NCI-H748 treated with DMSO at 0.1 percent for 48 hours (cell line): ENCODE data around the gene PRKCH.

ENCODE experiments used
- DNase-seq: peaks from one replicate; lab custom pipeline; 2025; lab: John Stamatoyannopoulos, UW

Gene PRKCH

DNA sequence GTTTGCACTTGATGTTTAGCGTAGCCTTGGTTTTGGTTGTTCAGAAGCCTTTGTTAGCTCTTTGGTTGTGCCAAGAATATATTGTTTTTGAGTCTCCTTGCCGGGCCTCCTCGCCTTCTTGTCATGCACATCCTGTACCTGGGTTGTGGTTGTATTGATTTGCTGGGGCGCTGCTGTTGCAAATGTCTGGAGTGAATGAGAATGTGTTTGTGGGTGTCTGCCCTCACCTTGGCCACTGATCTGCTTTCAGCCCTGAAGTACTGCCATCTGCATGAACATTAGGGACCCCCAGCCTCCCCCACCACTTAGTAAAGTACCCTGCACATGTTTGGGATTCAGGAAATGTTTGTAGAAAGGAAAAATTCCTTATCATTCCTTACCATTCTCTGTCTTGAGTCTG lies 16.5 kb downstream of the PRKCH start:
- no peak for DNase-seq

DNA sequence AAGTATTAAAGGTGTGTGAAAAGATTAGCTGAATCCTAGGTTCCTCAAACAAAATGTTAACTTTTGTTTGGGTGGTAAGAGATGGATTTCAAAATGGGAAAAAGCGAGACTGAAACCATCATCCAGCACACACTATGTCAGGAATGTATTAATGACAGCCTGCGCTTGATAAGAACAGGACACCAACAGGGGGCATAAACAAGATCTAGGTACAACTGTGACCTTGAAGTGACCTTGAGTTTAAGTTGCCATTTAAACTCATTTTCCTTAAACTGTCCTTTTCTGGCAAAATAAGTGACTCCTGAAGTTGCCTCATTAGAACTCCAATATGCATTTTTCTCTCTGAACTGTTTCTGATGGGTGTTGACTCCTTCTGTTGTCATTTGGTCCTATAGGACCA lies 17.1 kb downstream of the PRKCH start:
- no peak for DNase-seq

DNA sequence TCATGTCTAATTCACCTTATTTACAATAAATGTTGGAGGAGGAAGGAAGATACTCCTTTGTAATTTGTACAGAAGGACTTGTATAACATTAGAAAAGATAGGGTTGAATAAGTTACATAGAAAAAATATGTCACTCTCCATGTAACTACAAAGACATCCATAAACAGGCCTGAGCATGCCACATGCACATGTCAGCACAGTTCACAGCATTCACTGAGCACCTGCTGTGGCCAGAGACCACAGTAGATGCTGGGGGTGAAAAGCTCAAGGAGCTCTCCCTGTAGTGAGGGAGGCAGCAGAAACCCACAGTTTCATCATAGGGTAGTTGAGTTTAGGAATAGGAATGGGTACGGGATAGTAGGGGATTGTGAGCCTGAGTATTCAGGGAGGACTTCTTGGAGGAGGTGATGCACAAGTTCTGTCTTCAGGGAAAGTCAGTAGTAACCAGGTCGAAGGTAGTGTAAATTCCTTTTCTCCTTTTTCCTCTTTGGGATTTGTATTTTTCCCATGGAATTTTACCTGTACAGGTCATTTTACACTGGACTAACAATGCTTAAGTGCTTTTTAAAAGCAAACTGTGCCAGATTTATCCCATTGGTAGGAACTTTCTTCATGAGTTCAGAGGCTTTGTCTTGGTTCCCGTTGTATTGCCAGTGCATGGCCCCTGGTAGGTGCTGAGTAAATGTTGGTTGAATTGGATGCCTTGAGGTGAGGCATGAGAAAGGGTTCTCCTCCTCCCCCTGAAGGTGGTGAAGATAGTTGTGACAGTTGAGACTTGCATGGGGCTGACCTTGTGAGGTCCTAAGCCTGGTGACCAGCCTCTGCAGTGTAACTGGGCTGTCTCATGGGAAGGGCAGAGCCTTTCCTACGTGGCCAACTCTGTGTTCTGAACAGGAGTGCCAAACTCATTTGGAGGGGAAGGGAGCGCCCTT lies 20.2 kb downstream of the PRKCH start:
- no peak for DNase-seq

DNA sequence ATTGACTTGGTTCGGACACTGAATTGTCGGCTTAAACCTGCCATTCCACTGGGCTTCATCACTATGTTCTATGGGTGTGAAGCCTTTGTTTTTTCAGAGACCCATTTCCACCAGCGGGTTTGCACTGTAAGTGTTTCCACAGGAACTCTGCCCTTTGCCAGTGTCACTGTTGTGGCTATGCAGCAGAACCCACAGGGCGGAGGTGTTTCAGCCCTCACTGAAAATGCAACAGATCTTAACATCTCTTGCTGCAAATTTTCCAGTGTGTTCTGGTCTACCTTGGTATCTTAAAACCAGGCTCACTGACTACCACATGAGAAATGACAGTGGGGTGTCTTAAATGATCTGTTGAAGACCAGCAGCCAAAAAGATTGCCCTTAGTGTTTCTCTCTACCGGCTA lies 21.1 kb downstream of the PRKCH start:
- no peak for DNase-seq

DNA sequence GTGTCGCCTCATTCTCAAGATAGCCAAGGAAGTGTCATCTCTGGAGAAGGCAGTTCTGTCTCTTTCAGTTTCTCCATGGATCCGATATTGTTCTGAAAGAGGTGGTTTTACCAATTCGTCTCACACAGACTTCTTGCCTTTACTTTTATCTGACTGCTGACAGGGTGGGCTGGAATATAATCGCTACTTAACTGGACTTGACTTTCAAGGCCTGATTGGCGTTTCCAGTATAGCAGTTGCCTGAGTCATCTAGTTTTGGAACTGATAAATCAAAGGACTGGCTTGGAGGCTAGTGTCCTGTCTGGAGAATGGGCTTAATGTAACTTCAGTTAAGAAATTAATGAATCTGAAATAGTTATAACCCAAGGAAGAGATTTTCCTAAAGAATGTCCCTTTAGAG lies 21.6 kb downstream of the PRKCH start:
- DNase-seq: no peak

DNA sequence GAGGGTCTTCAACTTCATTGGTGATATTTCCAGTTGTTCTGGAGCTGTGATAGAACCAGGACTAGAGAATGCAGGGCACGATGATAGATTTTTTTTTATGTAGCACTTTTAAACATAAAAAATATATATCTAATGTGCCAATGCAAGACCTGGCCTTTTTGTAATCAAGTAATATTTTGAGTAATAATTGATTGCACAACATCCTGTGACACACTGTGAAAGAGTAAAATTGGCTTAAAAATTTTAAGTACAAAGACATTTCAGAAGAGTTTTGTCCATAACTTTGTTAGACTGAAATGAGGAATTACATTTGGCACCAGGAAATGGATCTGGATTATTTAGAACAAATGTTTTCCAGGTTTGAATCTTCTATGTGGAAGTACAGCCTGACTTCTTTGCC lies 22.1 kb downstream of the PRKCH start:
- DNase-seq: no peak

DNA sequence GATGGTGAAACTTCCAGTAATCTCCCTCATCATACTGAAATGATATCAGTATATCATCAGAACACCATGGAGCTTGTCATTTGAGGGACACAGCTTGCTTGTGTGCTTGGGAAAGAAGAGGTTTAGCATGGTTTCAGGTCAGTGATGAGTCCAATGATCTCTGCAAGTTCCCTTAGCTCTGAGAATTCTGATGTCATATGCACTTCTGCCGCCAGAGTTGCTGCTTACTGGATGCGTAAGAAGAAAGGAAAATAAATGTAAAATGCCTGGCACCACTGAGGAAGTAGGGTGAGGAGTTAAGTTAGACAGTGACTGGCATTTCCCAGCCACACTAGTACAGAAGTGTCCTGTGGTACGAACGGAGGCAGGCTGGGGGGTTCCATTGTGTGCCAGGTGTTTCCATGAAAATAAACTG lies 22.6 kb downstream of the PRKCH start:
- DNase-seq: no peak

DNA sequence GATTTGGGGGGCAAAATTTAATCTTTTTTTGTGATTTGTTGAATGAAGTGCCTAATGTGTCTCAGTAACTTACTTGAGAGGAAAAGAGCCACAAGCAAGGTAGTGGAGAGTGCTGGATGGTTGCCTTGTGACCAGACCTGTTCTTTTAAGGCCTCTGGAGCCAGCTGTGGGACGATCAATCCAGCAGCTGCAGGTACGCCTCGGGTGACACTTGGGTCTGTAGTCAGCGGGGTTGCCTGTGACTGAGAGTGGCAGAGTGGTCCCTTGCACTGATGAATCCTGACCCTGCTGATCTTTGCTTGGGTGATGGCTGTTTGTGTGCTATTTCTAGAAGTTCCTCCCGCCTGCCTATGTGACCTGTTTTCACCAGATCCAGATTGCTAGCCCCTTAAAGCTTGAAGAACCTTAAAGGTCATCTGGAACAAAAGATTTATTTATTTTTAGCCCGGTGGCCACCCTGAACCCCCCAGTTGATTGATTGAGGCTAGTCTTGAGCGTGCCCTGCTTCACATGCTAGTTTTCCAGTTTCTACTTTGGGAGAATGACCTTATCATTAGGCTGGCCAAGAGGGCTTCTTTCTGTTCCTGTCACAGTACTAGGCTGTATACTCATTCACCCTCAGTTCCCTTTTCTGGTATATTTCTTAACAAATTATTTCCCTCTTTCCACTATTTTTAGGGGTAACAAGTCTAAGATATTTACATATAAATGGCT lies 23.2 kb downstream of the PRKCH start:
- no peak for DNase-seq

DNA sequence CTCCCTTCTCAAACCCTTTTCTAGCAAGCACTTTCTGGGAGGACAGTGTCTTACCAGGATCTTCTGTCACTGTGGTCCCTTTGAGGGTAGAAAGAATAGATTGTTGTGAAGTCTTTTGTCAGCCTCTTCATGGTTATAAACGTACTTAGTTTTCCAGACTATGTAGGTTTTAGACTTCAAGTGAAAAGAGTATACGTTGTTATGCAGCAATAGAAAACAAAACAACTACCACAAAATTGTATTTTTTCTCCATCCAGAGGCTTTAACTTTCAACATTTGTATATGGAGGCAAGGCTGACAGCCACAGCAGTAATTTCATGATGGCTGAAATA lies 23.7 kb downstream of the PRKCH start:
- DNase-seq: no peak

DNA sequence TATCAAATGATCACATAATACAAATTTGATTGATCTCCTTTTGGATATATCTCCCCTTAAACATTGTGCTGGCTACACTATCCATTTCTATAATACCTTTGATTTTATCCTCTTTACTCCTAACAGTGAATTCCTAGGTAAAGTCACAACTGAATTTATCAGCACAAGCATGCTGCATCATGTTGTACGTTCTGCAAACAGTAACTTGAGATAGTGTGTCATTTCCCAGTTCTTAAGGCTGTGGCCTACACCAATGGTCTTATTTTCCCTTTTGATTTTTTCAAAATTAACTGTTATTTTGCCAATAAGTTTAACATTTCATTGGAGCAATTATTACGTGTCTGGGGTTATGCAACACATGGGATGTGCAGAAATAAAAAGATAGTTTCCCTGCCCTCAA lies 24.8 kb downstream of the PRKCH start:
- no peak for DNase-seq

DNA sequence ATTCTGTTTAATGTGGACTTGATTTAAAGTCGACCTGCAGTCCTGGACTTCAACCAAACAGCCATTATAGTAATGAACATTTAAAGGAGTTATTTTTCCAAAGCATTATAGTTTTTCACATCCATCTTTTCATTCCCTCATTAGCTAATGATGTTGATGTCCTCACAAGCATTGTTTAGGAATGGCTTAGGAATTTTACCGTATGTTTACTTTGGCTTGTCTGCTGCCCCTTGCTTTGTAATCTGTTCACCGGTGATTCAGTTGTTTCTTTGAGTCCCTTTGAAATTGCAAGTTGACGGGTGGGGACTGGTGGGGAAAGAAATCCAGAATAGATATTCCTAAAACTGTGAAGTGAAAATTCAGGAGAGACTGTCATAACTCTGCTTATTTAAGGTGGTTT lies 25.4 kb downstream of the PRKCH start:
- DNase-seq: no peak

DNA sequence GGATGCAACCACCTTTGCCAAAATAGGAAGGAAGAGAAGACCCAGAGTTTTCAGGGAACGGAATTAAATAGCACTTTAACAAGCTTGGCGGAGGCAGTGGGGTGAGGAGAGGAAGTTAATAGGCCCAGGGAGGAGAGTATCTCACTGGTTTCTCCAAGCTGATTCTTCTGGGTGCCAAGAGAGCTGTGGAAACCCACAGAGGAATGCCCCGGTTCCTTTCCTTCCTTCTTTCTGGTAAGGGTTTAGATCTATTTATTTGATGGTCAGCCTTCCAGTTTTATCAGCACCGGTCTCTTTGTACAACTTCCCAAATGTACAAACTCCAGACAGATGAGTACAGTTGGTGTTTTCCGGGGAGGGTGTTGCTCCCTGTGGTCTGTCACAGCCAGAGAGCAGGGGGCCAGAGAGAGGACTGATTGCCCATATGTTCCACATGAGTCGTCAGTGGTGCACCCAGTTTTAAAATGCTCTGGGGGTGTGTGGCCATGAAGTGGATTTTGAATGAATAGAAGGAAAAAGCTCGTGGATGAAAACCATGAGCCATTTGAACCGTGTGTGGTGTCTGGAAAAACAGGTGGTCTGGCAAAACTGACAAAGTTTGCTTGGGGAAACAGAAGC lies 26.6 kb downstream of the PRKCH start:
- no peak for DNase-seq

DNA sequence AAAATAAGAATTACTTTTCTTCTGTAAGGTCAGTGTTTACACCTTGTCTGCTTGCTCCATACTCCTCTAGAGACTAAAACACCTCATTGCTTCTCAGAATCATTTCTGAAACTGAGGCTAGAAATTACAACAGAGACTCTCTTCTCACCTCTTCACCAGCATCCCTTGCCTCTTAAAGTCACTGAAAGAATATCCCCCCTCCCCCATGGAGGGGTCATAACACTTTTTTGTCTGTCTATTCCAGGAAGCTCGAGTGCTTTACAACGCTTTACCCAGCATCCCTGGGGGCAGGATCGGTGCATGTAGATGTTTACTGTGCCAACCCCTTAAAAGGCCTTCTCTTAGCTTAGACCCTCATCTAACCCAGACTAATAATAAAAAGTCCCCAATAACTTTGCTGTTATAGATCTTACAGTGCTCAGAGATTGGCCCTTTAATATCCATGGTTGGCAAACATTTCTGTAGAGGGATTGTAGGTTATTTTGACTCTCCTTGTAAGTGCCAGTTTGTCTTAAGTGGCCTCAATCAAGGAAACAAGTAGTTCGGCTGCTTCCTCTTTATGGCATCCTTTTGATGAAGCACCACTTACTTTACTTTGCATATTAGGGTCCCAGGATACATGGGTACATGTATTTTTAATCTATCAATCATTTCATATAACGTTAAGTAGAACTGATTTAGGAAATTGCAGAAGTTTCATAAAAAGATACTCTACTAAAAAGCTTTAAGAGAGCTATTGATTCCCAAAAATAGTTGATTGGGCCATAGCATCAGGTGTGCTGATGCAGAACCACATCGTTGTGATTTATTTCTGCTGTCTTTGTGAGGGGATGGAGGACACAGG lies 29.3 kb downstream of the PRKCH start:
- DNase-seq: no peak

DNA sequence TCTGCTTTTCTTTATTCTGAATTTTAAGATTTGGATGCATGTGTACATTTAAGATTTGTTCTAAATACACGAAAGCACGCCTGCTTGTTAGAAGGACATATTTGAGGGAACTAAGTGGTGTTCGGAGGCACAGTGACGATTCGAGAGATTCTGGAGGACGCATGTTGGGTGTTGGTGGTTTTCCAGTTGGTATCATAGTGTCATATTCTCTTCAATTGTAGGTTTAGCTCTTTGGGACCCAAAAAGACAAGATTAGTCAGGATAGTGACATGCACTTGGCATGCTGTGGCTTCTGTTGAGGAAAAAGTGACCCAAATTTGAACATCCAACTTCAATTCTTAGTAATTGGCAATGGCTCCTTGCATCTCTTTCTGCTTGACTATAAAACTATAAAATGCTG lies 30.1 kb downstream of the PRKCH start:
- no peak for DNase-seq

DNA sequence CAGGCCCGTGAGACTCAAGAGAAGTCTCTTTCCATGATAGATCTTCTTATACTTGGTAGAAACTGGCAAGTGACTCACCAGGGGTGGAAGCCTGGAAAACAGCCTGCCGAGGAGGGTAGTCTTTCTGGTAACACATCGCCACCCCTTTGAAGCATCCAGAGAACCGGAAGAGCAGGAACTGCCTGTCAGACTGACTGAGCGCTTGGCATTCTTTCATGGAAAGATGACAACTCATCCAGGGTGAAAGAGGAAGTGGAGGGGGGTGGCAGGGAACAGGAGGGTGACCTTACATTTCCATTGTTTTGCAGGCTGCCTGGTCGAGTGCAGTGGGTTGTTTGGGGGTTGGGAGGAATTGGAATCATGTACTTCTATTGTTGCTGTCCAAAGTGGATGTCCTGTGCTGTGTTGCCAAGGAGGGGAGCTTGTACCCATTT lies 34.5 kb downstream of the PRKCH start:
- no peak for DNase-seq

DNA sequence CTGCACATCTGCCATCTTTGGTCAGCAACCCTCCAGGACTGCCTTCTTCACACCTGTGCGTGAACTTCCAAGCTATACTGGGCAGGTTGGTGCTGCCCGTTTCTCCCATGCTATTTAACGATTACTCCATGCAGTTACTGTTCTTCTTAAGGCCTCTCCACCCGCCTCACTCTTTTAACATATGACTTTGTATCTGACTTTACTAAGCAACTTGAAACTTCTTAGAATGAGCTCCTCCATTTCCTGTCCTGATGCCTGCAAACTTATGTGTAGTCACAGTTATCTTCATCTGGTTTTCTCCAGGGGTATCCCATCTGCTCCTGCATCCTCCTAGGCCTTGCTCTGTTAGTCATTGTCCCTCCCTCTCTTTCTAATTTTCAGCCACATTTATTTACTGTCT lies 35.7 kb downstream of the PRKCH start:
- DNase-seq: no peak

DNA sequence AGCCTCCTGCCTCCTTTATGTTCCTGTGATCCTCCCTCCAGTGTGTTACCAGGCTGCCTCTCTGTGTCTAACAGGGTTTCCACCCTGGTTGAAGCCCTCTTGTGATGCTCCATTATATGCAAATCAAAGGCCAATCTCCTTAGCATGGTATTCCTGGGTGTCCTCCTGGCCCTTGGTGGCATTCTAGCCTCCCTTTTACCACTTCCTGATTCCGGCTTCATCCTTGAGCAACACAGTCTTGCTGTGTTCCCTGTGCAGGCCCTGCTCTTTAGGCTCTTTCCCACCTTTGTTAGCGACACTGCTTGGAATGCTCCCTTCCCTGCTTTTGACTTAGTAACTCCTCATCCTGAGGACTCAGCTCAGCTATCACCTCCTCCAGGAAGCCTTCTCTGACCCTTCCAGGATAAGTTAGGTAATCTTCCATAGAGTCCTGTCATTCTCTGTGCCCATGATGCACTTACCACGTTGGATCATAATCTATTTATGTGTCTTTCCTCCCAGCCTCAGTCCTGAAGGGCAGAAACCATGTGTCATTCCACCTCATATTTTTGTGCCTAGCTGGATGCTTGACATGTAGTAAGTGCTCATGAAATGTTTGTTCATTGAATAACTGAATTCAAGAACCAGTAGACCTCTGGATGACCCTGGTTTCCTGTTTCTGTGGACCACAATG lies 37.3 kb downstream of the PRKCH start:
- DNase-seq: no peak

DNA sequence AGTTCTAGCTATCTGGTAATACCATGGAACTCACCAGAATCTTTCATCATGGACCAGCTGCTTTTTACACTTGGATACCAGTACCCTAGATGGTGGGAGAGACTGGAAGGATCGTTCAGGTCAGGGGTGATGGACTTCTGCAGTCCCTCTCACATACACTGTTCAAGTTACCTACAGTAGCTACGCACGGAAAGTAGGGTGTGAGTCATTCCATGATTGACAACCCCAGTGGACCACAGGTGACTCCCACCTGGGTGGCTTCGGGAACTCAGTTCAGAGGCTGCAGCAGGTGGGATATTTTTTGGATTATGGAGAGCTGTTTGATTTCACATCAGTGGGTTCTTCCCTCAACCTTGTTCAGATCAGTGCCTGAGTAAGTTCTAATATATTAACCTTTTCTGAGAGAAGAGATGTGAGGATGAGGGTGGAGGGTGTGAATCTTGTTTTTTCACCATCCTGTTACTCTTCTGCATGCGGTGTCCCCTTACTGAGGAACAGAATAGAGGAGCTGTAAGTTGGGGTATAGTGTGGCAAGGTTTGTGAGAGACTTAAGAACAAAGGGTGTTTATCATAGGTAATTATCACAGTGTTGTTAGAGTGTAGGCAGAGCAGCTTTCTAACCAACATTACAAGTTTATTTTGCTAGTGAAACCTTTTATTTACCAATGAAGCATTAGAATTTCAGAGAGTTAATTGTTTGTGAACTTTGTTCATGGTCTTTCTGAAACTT lies 39.6 kb downstream of the PRKCH start:
- DNase-seq: no peak

DNA sequence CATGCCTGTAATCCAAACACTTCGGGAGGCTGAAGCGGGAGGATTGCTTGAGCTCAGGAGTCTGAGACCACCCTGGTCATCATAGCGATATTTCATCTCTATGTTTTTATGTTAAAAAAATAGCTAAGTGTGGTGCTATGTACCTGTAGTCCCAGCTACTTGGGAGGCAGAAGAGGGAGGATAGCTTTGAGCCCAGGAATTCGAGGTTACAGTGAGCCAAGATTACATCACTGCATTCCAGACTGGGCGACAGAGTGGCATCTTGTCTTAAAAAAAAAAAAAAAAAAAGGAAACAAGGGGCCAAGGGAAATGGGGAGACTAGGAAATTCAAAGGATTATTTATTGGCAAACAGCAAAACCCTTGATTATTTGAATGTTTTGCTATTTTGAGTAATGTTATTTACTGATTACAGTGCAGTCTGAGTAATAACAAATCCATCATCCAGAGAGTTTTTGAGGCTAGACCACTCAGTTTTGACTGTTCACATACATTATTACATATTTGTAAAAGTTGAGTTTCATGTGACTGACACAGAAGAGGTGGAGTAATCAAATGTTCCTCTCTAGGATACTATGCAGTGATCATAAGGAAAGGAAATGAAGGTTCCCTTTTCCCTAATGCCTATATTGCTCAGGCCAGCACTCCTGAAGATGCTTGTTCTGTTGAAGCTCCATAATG lies 40.8 kb downstream of the PRKCH start:
- DNase-seq: no peak

DNA sequence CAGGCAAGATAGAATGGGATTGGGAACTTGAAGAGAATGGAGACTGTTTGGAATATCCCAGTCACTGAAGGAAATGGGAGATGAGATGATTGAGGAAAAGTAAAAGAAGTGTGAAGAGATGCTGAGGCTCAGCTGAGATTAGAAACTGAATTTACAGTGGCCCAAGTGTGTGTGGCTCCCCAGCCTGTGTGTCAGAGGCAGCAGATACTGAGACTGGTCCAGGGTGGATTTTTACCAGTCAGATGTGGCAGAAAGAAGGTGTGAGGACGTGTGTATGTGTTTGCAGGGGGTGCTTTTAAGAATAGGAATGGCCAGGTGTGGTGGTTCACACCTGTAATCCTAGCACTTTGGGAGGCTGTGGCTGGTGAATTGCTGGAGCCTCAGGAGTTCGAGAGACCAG lies 42.9 kb downstream of the PRKCH start:
- no peak for DNase-seq
